ACC112 (cell line): ENCODE results near the gene GSG1.

ENCODE experiments used
- H2AFZ ChIP-seq: fragments of 200-600 bp; sonication (generic); one replicate; pipeline ENCODE4 v1.6.0; 2017; ENCODE audit warnings: antibody characterized with exemption, low read length; ENCODE audit not compliant: unreplicated experiment
- H3K27ac ChIP-seq: fragments of 200-600 bp; sonication (generic); 2 replicates; pipeline ENCODE4 v1.5.1; 2014; ENCODE audit warnings: low read depth, mild to moderate bottlenecking, antibody characterized with exemption, low read length, moderate library complexity
- H3K27me3 ChIP-seq: fragments of 200-600 bp; sonication (generic); 2 replicates; pipeline ENCODE4 v1.6.1; 2014; ENCODE audit warnings: mild to moderate bottlenecking, antibody characterized with exemption, low read length, moderate library complexity, mixed read lengths; ENCODE audit not compliant: insufficient read depth
- H3K36me3 ChIP-seq: fragments of 200-600 bp; sonication (generic); 2 replicates; pipeline ENCODE4 v1.6.1; 2016; ENCODE audit warnings: mild to moderate bottlenecking, antibody characterized with exemption, low read length, moderate library complexity, mixed read lengths; ENCODE audit not compliant: insufficient read depth
- H3K4me1 ChIP-seq: fragments of 200-600 bp; sonication (generic); one replicate; pipeline ENCODE4 v1.6.1; 2016; ENCODE audit warnings: low read length, mixed read lengths; ENCODE audit not compliant: insufficient read depth, unreplicated experiment, control insufficient read depth
- H3K4me3 ChIP-seq: fragments of 200-600 bp; sonication (generic); 2 replicates; pipeline ENCODE4 v1.5.1; 2014; ENCODE audit warnings: mild to moderate bottlenecking, low read depth, low read length
- H3K79me2 ChIP-seq: fragments of 200-600 bp; sonication (generic); one replicate; pipeline ENCODE4 v1.6.0; 2016; ENCODE audit warnings: low read length; ENCODE audit not compliant: control insufficient read depth, unreplicated experiment, insufficient read depth

Gene GSG1

GRCh38 chr12:13120413-13120812, 16.9 kb upstream of the GSG1 start:
- no peak overlapping the region for H3K27ac ChIP-seq
- H3K27me3 ChIP-seq = no peaks in the 10 kb centered on the region
- H3K36me3 ChIP-seq = no peaks in the 10 kb centered on the region
- no peaks in the 10 kb centered on the region for H3K79me2 ChIP-seq
- no peak overlapping the region for H3K4me3 ChIP-seq
- peaks cover 38% of the 10 kb centered on the region for H3K4me1 ChIP-seq
- H2AFZ ChIP-seq = no peak overlapping the region

- H3K4me3 ChIP-seq = no peak overlapping the region
- H2AFZ ChIP-seq = no peak overlapping the region
- H3K4me1 ChIP-seq = peaks cover 32% of the 10 kb centered on the region
- H3K27me3 ChIP-seq = no peaks in the 10 kb centered on the region
- H3K27ac ChIP-seq = no peak overlapping the region
- H3K79me2 ChIP-seq = no peaks in the 10 kb centered on the region
- H3K36me3 ChIP-seq = no peaks in the 10 kb centered on the region
These were observed 16.4 kb upstream of the GSG1 start for GRCh38 chr12:13119826-13120225.

- no peaks in the 10 kb centered on the region for H3K36me3 ChIP-seq
- no peak overlapping the region for H2AFZ ChIP-seq
- no peak overlapping the region for H3K4me3 ChIP-seq
- H3K27me3 ChIP-seq = no peaks in the 10 kb centered on the region
- H3K27ac ChIP-seq = no peak overlapping the region
- peaks cover 25% of the 10 kb centered on the region for H3K4me1 ChIP-seq
- no peaks in the 10 kb centered on the region for H3K79me2 ChIP-seq
These were observed 13.6 kb upstream of the GSG1 start for GRCh38 chr12:13117029-13117428.

- Histone ChIP-seq H3K4me3 (no peak overlapping the region), H3K27me3 (no peaks in the 10 kb centered on the region)
These were observed 12.8 kb upstream of the GSG1 start for GRCh38 chr12:13116259-13116658.

GRCh38 chr12:13114251-13115052, 11.0 kb upstream of the GSG1 start:
- H3K36me3 ChIP-seq = no peaks in the 10 kb centered on the region
- no peak overlapping the region for H2AFZ ChIP-seq
- no peaks in the 10 kb centered on the region for H3K27me3 ChIP-seq
- no peak overlapping the region for H3K4me3 ChIP-seq
- no peak overlapping the region for H3K27ac ChIP-seq
- no peaks in the 10 kb centered on the region for H3K79me2 ChIP-seq
- H3K4me1 ChIP-seq = peaks cover 14% of the 10 kb centered on the region

More at GRCh38 chr12:13116259-13116658, 12.8 kb upstream of the GSG1 start:
- Histone ChIP-seq H3K4me1 (peaks cover 25% of the 10 kb centered on the region), H3K27ac (no peak overlapping the region), H3K79me2 (no peaks in the 10 kb centered on the region), H2AFZ (no peak overlapping the region), H3K36me3 (no peaks in the 10 kb centered on the region)

GRCh38 chr12:13112968-13113367, 9.5 kb upstream of the GSG1 start:
- H2AFZ ChIP-seq = no peak overlapping the region

GRCh38 chr12:13106666-13107065, 3.2 kb upstream of the GSG1 start:
- Histone ChIP-seq H3K79me2 (no peaks in the 10 kb centered on the region), H3K27ac (no peak overlapping the region), H3K27me3 (no peaks in the 10 kb centered on the region), H3K36me3 (no peaks in the 10 kb centered on the region), H2AFZ (no peak overlapping the region), H3K4me1 (peaks cover 20% of the 10 kb centered on the region), H3K4me3 (no peak overlapping the region)

More at GRCh38 chr12:13112968-13113367, 9.5 kb upstream of the GSG1 start:
- Histone ChIP-seq H3K4me3 (no peak overlapping the region), H3K79me2 (no peaks in the 10 kb centered on the region), H3K27ac (no peak overlapping the region), H3K36me3 (no peaks in the 10 kb centered on the region), H3K27me3 (no peaks in the 10 kb centered on the region), H3K4me1 (peaks cover 2% of the 10 kb centered on the region)

- no peaks in the 10 kb centered on the region for H3K27me3 ChIP-seq
- no peak overlapping the region for H3K27ac ChIP-seq
- no peak overlapping the region for H2AFZ ChIP-seq
- no peaks in the 10 kb centered on the region for H3K36me3 ChIP-seq
- peaks cover 25% of the 10 kb centered on the region for H3K4me1 ChIP-seq
- H3K4me3 ChIP-seq = no peak overlapping the region
- no peaks in the 10 kb centered on the region for H3K79me2 ChIP-seq
These were observed 2.3 kb upstream of the GSG1 start for GRCh38 chr12:13105781-13106180.

- Histone ChIP-seq H3K4me1 (peaks cover 38% of the 10 kb centered on the region), H3K79me2 (no peaks in the 10 kb centered on the region), H2AFZ (no peak overlapping the region), H3K27ac (no peak overlapping the region), H3K36me3 (no peaks in the 10 kb centered on the region), H3K4me3 (no peak overlapping the region), H3K27me3 (no peaks in the 10 kb centered on the region)
These were observed 942 bp upstream of the GSG1 start for GRCh38 chr12:13104409-13104808.

- peak overlapping the region; percentile 97 for H3K27ac ChIP-seq
- no peaks in the 10 kb centered on the region for H3K79me2 ChIP-seq
- H3K27me3 ChIP-seq = no peaks in the 10 kb centered on the region
- no peaks in the 10 kb centered on the region for H3K36me3 ChIP-seq
- H2AFZ ChIP-seq = peak overlapping the region; percentile 34
- H3K4me3 ChIP-seq = no peak overlapping the region
- peaks cover 47% of the 10 kb centered on the region for H3K4me1 ChIP-seq
These were observed 839 bp downstream of the GSG1 start for GRCh38 chr12:13102461-13103195.
